SK-N-SH treated with all-trans-retinoic acid at 6 μM for 48 hours (cell line): Measurements from ENCODE around the gene FANCC.

Source experiments
- ATAC-seq: fragments of 200-7000 bp; cut with Tn5 transposase; 3 replicates; pipeline ENCODE4 v1.9.1; 2020; ENCODE audit warnings: mild to moderate bottlenecking, moderate library complexity
- ARNTL ChIP-seq: fragments of 450-650 bp; formaldehyde crosslinking; IDR thresholded peaks from 2 replicates; pipeline ENCODE4 v1.5.0; 2020; ENCODE audit warnings: low read depth, mild to moderate bottlenecking, moderate library complexity, borderline replicate concordance
- BACH2 ChIP-seq: fragments of 250-450 bp; sonication (Bioruptor Pico); IDR thresholded peaks from 2 replicates; pipeline ENCODE4 v1.9.0; 2021; ENCODE audit warnings: mild to moderate bottlenecking, borderline replicate concordance
- CREB5 ChIP-seq: fragments of 250-450 bp; sonication (Bioruptor Pico); IDR thresholded peaks from 2 replicates; pipeline ENCODE4 v1.5.1; 2020; ENCODE audit warnings: low read depth, mild to moderate bottlenecking, moderate library complexity
- CSDC2 ChIP-seq: fragments of 250-450 bp; sonication (Bioruptor Pico); IDR thresholded peaks from 2 replicates; pipeline ENCODE4 v1.5.0; 2020; ENCODE audit warnings: mild to moderate bottlenecking, moderate library complexity
- CSRNP3 ChIP-seq: fragments of 250-450 bp; sonication (Bioruptor Pico); IDR thresholded peaks from 2 replicates; pipeline ENCODE4 v1.5.1; 2021; ENCODE audit warnings: mild to moderate bottlenecking, moderate library complexity
- ESRRG ChIP-seq: fragments of 250-450 bp; sonication (Bioruptor Pico); IDR thresholded peaks from 2 replicates; pipeline ENCODE4 v1.6.1; 2021; ENCODE audit warnings: mild to moderate bottlenecking
- GLIS3 ChIP-seq: fragments of 250-450 bp; sonication (Bioruptor Pico); IDR thresholded peaks from 2 replicates; pipeline ENCODE4 v1.5.0; 2020; ENCODE audit warnings: mild to moderate bottlenecking, moderate library complexity
- ISL1 ChIP-seq: fragments of 250-450 bp; sonication (Bioruptor Pico); IDR thresholded peaks from 2 replicates; pipeline ENCODE4 v2.1.2; 2022; ENCODE audit warnings: mild to moderate bottlenecking, moderate library complexity
- OSR1 ChIP-seq: fragments of 250-450 bp; sonication (Bioruptor Pico); IDR thresholded peaks from 2 replicates; pipeline ENCODE4 v1.8.0; 2022; ENCODE audit warnings: moderate library complexity, mild to moderate bottlenecking, inconsistent platforms
- PATZ1 ChIP-seq: fragments of 250-450 bp; sonication (Bioruptor Pico); IDR thresholded peaks from 2 replicates; pipeline ENCODE4 v1.8.0; 2020; ENCODE audit warnings: mild to moderate bottlenecking, moderate library complexity, borderline replicate concordance
- POU6F1 ChIP-seq: fragments of 250-450 bp; sonication (Bioruptor Pico); IDR thresholded peaks from 2 replicates; pipeline ENCODE4 v1.8.0; 2021; ENCODE audit warnings: low read depth, mild to moderate bottlenecking, moderate library complexity, borderline replicate concordance
- PPARA ChIP-seq: fragments of 250-450 bp; sonication (Bioruptor Pico); IDR thresholded peaks from 2 replicates; pipeline ENCODE4 v1.5.0; 2020; ENCODE audit warnings: mild to moderate bottlenecking, borderline replicate concordance
- RARB ChIP-seq: fragments of 250-450 bp; sonication (Bioruptor Pico); IDR thresholded peaks from 2 replicates; pipeline ENCODE4 v1.8.0; 2021; ENCODE audit warnings: mild to moderate bottlenecking, moderate library complexity
- SNAI2 ChIP-seq: fragments of 250-450 bp; sonication (Bioruptor Pico); IDR thresholded peaks from 2 replicates; pipeline ENCODE4 v1.5.0; 2020; ENCODE audit warnings: mild to moderate bottlenecking, moderate library complexity
- TCF4 ChIP-seq: fragments of 250-450 bp; sonication (Bioruptor Pico); IDR thresholded peaks from 2 replicates; pipeline ENCODE4 v1.8.0; 2021; ENCODE audit warnings: mild to moderate bottlenecking, moderate library complexity, borderline replicate concordance
- TOX ChIP-seq: fragments of 250-450 bp; sonication (Bioruptor Pico); IDR thresholded peaks from 2 replicates; pipeline ENCODE4 v1.8.0; 2021; ENCODE audit warnings: mild to moderate bottlenecking, moderate library complexity, borderline replicate concordance
- TSHZ2 ChIP-seq: fragments of 250-450 bp; sonication (Bioruptor Pico); IDR thresholded peaks from 2 replicates; pipeline ENCODE4 v1.5.0; 2020; ENCODE audit warnings: mild to moderate bottlenecking, moderate library complexity
- ZC3H10 ChIP-seq: fragments of 250-450 bp; sonication (Bioruptor Pico); IDR thresholded peaks from 2 replicates; pipeline ENCODE4 v1.5.1; 2021; ENCODE audit warnings: mild to moderate bottlenecking, moderate library complexity
- ZFP3 ChIP-seq: fragments of 250-450 bp; sonication (Bioruptor Pico); IDR thresholded peaks from 2 replicates; pipeline ENCODE4 v1.5.0; 2020; ENCODE audit warnings: mild to moderate bottlenecking, moderate library complexity
- ZFP30 ChIP-seq: fragments of 450-650 bp; formaldehyde crosslinking; IDR thresholded peaks from 2 replicates; pipeline ENCODE4 v1.5.0; 2022; ENCODE audit warnings: mild to moderate bottlenecking, moderate library complexity
- ZNF565 ChIP-seq: fragments of 450-650 bp; formaldehyde crosslinking; conservative IDR thresholded peaks from 2 replicates; pipeline ENCODE4 v1.5.0; 2020; ENCODE audit warnings: low read depth, mild to moderate bottlenecking, moderate library complexity
- ZNF70 ChIP-seq: fragments of 450-650 bp; formaldehyde crosslinking; IDR thresholded peaks from 2 replicates; pipeline ENCODE4 v1.5.0; 2020; ENCODE audit warnings: mild to moderate bottlenecking, moderate library complexity
- ZNF8 ChIP-seq: fragments of 450-650 bp; formaldehyde crosslinking; IDR thresholded peaks from 2 replicates; pipeline ENCODE4 v1.5.0; 2020; ENCODE audit warnings: mild to moderate bottlenecking, moderate library complexity

The FANCC gene

GRCh38 chr9:95357316-95357715 lies 39.8 kb upstream of the FANCC start:
- no peak for TF ChIP-seq ZC3H10
- no peak for TF ChIP-seq ARNTL
- no peak for TF ChIP-seq ZNF565
- TF ChIP-seq OSR1 (CRISPR knock-in tag): no peak
- TF ChIP-seq ZNF8 (CRISPR knock-in tag): no peak
- TF ChIP-seq TCF4: no peak
- no peak for TF ChIP-seq ZFP3 (CRISPR knock-in tag)
- TF ChIP-seq GLIS3: no peak
- no peak for TF ChIP-seq ISL1 (CRISPR knock-in tag)
- TF ChIP-seq ESRRG (CRISPR knock-in tag): no peak
- no peak for TF ChIP-seq TSHZ2 (CRISPR knock-in tag)
- TF ChIP-seq POU6F1: no peak
- TF ChIP-seq RARB (CRISPR knock-in tag): no peak
- no peak for TF ChIP-seq TOX (CRISPR knock-in tag)
- no peak for TF ChIP-seq PATZ1 (CRISPR knock-in tag)
- TF ChIP-seq ZNF70 (CRISPR knock-in tag): no peak
- TF ChIP-seq SNAI2 (CRISPR knock-in tag): no peak

GRCh38 chr9:95355500-95355899 lies 38.0 kb upstream of the FANCC start:
- TF ChIP-seq TCF4: no peak
- no peak for TF ChIP-seq ZFP30
- TF ChIP-seq CSDC2 (CRISPR knock-in tag): no peak
- no peak for TF ChIP-seq ARNTL
- no peak for TF ChIP-seq TOX (CRISPR knock-in tag)
- TF ChIP-seq POU6F1: no peak
- no peak for TF ChIP-seq ISL1 (CRISPR knock-in tag)
- TF ChIP-seq GLIS3: no peak
- TF ChIP-seq CREB5 (CRISPR knock-in tag): no peak
- no peak for TF ChIP-seq ZC3H10
- TF ChIP-seq ESRRG (CRISPR knock-in tag): no peak
- TF ChIP-seq SNAI2 (CRISPR knock-in tag): no peak
- TF ChIP-seq RARB (CRISPR knock-in tag): no peak
- no peak for TF ChIP-seq CSRNP3 (CRISPR knock-in tag)
- TF ChIP-seq PPARA (CRISPR knock-in tag): no peak
- TF ChIP-seq TSHZ2 (CRISPR knock-in tag): no peak
- TF ChIP-seq ZNF565: no peak
- no peak for TF ChIP-seq ZNF8 (CRISPR knock-in tag)
- no peak for TF ChIP-seq BACH2 (CRISPR knock-in tag)
- no peak for TF ChIP-seq ZNF70 (CRISPR knock-in tag)
- ATAC-seq: no peak

More at GRCh38 chr9:95357316-95357715, 39.8 kb upstream of the FANCC start:
- ATAC-seq: no peak
